CD1c-positive myeloid dendritic cell (primary cell): ENCODE data around the gene F12.

Source experiments
- DNase-seq: peaks from one replicate; pipeline ENCODE4 v3.0.0-alpha.2; 2016; ENCODE audit errors: extremely low spot score

F12 gene

DNA sequence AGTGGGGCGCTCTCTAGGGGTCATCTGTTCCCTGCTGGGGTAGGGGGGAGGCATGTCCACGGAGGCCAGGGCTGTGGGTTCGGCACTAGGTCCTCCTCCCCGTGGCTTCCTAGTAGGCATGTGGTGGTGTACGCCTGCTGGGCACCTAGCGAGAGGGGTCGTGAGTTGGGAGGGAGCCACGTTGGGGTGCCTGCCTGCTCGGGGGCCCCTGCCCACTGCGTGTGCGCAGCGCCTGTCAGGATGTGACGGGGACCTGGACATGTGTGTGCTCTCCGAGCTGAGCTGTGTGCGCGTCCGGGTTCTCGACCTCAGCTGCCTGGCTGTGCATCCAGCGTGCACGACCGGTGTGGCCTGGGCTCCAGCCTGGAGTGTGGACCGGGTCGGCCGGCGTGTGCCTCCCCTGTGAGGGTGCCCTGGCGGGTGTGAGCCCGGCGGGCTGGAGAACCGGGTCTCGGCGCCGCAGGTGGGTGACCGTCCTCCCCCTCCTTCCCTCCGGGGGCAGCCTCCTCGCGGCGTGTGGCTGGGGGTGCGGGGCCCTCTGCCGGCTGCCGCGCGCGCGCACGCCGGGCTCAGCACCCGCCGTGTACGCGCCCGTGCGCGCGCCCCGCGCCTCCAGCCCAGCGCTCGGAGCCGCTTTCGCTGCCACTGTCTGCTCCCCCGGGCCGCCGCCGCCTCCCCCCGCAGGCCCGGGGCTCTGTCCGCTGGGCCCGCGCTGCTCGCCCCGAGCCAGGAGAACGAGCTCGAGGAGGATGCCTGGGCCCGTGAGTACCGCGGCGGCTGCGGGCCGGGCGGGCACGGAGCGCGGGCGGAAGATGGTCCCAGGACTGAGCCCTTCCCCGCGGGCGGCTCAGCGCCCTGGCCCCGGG is 37.1 kb upstream of the F12 start, which contains the start of gene PRR7:
PRR7 (plus strand) TSS at position 615 of the 866 bp plus-strand sequence. CDS start 8,254 bp downstream, outside the sequence.
- peak; percentile 71 for DNase-seq

DNA sequence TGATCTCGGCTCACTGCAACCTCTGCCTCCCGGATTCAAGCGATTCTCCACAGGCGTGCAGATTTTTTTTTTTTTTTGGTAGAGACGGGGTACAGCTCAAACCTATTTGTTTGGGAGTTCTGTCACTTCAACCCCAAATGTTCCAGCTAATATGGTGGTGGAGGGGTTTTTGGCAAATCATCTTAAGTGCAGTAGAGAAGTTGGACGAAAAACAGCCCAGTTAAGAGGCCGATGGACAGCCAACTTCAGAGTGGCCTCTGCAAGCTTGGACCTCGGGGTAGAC is 36.5 kb upstream of the F12 start:
- no peak for DNase-seq

DNA sequence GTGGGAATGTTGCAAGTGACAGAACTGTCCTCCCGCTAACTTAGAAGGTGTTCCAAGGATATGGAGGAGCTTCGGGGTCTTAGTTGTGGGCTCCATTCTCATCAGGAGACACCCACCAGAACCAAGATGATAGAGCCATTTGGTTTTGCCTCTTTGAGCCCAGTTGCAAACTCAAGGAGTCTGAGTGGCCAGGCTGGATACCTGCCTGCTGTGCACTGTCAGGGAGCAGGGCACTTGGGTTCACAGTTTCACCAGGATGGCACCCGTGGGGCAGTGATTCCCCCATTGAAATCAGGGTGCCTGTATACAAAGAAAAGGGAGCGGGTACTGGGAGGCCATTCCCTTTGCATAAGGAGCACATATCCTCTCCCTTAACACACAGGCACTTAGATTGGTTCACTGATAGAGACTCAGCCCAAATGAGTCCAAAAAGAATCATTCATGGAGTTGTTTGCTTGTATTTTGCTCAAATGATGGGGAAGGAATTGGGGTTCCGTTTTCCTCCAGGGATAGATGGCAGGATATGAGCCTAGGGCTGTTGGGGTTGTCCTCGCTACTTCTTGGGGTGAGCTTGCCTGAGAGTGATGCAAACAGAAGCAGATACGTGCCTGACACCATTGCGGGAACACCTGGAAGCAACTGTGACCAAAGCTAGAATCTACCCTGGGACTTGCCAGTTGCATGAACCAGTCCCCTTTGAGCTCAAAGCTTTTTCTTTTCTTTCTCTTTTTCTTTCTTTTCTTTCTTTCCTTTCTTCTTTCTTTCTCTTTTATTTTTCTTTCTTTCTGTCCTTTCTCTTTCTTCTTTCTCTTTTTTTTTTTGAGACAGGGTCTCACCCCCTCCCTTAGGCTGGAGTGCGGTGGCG is 35.9 kb upstream of the F12 start:
- DNase-seq = no peak

DNA sequence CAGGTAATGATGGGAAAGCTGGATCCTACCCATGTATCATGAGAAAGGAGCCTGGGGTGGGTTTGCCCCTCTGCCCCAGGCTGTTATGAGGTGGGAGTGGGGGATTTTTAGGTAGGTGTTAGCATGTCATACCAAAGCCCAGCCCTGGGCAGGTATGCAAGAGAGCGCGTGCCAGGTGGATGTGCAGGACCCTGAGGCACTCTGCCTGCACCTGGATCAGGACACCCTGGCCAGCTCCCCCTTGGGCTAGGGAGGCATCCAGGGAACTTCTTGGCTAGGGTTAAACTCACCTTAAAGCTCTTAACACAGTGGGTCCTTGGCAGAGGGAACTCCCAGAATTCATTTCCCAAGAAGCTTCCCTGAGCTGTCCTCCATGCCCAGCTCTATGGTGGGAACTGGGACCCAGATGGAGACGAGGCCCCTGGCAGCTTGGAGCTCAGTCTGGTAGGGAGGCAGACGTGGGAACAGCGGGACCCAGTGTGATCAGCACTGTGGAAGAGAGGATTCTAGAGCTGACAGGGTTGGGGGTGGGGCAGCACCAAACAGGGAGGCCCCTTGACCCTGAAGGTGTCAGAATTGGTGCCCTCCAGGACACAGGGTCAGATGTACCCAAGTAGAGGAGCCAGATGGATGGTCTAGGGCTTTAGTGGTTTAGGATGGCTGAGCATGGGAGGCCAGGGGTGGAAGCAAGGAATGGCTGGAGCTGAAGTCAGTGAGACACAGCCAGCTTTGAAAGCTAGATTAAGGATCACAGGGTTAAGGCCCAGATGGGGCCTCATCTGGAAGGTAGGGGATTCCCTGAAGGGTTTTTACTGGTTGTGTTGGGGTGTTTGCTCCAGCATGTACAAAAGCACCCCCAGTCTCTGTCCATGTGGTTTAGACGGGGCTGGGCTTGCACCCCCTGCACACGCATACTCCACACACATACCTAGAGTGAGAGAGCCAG is 35.0 kb upstream of the F12 start:
- no peak for DNase-seq

DNA sequence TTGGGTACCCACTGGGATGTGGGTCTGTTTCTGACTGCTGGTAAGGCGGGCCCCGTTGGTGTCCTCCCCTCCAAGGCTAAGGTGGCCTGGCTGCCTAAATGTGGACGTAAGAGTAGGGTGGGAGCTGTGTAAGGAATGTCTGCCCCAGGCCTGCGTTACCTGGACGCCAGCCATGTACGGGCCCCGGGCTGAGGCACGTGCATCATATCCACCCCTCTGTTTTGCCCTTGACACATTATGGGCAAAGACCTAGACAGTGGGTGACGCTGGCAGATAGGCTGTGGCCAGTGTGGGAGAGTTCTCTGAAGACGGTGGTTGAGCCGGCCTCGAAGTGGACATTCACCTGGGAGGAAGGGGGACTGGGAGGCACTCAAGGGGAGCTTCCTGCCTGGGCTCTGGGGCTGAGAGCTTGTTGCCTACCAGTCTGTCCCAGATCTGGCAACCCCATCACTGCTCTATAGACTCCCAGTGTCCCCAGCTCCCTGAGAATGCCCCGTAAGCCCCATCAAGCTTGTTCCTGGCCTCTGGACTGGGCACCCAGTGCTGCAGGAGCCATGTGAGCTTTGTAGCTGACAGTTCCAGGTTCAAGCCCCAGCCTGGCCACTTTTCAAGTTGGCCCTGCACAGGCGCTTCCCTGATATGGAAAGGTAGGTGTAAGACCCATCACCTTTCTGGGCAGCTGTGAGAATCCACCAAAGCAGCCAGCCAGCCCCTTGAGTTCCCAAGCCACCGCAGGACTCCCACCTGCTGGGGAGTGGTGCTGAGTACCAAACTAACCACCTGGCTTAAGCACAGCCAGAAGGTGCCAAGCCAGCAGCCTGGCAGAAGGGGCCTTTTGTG is 34.0 kb upstream of the F12 start:
- no peak for DNase-seq

DNA sequence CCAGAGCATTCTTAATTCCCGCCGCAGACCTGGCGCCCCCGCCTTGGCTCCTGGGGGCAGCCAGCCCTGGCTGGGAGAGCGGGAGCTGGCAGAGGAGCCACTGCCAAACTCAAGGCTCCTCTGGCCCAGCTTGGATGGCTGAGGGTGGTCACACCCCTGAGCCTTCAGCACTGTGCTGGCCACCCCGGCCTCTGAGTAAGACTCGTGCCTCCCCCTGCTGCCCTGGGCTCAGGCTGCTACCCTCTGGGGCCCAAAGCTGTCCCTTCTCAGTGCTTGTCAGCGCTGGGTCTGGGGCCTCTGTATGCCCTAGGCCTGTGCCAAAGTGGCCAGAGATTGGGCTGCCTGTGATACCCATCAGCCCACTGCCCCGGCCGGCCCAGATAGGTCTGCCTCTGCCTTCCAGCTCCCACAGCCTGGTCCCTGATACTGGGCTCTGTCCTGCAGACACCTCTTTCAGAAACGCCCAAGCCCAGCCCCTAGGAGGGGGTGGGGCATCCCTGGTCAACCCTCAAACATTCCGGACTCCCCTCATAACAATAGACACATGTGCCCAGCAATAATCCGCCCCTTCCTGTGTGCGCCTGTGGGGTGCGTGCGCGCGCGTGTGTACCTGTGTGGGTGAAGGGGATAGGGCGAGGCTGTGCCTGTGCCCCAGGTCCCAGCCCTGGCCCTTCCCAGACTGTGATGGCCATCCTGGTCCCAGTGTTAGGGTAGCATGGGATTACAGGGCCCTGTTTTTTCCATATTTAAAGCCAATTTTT is 32.9 kb upstream of the F12 start:
- DNase-seq = no peak

DNA sequence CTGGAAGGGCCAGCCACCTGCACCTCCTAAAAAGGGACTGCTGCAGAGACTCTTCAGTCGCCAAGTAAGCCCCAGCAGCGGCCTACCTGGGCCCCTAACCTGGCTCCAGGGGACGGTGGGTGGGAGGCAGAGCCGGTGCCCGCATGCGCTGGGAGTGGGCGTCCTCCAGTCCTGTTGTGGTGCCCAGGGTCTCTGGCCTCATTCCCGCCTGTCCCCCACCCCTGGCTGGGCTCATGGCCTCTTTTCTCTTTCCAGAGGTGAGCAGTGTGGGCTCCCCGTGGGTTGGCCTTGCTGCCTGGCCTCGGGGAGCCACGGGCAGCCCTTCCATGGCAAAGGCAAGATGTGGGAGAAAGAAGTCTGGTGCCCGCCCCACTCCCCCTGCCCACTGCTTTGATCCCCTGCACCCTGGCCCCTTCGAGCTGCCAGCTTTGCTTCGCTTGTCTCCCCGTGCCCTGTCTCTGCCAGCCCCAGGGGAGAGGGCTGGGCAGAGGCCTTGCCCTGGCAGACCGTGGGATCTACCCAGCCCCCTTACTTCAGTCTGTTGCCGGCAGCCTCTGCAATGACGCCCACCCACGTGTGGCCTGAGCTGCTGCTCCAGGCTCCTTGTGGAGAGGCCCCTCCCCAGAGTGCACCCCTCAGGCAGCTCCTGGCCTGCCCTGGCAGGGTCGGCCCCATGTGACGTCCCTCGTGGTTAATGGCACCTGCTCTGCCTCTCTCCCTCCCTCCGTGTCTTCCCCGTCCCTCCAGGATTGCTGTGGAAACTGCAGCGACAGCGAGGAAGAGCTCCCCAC is 31.8 kb upstream of the F12 start:
- DNase-seq = no peak

DNA sequence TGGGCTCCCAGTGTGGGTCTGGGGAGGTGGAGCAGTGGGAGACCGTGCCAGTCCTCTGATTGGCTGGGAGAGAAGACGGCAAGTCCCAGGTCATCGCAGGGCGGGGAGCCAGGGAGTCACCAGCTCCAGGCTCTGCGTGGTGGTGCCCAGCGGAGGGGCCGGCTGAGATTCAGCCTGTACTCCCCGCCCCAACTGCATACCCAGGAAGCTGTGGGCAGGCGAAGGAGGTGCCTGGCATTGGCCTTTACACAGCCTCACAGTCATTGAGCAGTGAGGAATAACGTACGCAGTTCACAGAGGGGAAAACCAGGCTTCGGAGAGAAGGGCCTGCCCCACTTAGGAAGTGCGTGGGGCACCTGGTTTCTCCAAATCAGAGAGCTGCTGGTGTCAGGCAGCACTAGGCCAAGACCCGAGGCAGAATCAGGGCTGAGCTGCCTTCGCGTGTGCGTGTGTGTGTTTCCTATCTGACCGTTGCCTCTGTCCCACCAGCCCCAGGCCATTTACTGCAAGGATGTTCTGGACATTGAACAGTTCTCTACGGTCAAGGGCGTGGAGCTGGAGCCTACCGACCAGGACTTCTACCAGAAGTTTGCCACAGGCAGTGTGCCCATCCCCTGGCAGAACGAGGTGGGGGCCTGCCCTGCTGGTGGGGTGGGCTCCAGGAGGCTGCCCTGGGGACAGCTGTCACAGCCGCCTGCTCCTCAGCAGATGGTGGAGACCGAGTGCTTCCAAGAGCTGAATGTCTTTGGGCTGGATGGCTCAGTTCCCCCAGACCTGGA is 31.0 kb upstream of the F12 start:
- DNase-seq = no peak

DNA sequence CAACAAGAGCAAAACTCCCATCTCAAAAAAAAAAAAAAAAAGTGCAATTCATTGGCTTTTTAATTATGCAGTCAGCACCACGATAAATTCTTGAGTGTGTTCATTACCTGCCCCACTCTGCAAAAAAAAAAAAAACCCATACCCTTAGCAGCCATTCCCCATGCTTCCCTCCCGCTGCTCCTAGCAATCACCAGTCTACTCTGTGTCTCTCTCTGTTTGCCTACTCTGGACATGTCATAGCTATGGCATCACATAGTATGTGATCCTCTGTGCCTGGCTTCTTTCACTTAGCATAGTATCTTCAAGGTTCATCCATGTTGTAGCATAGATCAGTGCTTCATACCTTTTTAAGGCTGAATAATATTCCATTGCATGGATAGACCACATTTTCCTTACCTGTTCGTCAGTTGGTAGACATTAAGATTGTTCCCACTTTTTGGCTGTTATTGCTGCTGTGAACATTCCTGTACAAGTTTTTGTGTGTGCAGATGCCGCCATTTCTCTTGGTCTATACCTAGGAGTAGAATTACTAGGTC is 30.2 kb upstream of the F12 start:
- no peak for DNase-seq

DNA sequence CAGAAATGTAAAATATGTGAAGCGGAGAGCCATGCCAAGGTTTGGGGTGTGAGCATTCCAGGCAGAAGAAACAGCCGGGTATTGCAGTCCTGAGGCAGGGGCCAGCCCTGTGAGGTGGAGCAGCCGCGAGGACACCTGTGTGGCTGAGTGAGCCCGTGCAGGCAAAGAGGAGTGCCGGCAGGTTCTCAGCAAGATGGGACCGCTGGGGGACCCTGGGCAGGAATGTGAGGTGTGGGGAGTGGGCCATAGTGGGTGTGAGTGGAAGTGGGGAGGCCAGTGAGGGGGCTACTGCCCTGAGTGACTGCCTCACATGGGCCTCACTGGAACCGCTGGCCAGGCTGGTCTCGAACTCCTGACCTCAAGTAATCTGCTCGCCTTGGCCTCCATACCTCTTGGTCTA is 29.1 kb upstream of the F12 start:
- no peak for DNase-seq

DNA sequence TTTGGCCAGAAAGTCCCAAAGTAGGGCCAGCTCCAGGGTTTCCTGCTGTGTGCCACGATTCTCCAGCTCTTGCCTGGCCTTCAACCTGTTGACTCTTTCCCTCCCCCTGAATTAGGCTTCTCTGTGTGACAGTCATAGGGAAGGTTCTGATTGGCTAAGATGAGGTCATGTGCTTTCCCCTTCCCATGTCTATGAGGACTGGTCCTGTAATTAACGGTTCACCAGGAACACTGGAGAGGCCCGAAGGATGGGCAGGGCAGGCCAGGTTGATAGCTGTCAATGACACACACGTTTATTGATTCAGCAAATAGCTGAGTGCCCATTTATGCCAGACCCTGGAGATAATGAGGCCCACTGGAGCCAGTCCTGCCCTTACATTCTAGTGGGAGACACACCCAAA is 28.3 kb upstream of the F12 start:
- DNase-seq = no peak

DNA sequence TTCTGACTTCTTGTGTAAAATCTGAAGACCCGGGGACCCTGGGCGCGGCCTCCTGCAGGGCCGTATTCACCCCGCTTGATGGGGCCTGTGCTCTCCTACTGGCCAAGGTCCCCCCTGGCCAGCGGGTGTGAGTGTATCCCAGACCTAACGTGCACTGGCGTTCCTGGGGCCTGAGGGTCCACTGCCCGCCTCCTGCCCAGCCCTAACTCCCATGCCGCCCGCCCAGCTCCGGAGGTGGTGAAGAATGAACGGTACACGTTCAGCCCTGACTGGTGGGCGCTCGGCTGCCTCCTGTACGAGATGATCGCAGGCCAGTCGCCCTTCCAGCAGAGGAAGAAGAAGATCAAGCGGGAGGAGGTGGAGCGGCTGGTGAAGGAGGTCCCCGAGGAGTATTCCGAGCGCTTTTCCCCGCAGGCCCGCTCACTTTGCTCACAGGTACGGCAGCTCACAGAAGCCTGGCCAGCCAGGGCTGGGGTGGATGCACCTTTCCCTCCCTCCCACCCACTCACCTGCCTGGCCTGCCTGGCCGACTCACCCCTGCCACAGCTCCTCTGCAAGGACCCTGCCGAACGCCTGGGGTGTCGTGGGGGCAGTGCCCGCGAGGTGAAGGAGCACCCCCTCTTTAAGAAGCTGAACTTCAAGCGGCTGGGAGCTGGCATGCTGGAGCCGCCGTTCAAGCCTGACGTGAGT is 26.6 kb upstream of the F12 start:
- DNase-seq = no peak

DNA sequence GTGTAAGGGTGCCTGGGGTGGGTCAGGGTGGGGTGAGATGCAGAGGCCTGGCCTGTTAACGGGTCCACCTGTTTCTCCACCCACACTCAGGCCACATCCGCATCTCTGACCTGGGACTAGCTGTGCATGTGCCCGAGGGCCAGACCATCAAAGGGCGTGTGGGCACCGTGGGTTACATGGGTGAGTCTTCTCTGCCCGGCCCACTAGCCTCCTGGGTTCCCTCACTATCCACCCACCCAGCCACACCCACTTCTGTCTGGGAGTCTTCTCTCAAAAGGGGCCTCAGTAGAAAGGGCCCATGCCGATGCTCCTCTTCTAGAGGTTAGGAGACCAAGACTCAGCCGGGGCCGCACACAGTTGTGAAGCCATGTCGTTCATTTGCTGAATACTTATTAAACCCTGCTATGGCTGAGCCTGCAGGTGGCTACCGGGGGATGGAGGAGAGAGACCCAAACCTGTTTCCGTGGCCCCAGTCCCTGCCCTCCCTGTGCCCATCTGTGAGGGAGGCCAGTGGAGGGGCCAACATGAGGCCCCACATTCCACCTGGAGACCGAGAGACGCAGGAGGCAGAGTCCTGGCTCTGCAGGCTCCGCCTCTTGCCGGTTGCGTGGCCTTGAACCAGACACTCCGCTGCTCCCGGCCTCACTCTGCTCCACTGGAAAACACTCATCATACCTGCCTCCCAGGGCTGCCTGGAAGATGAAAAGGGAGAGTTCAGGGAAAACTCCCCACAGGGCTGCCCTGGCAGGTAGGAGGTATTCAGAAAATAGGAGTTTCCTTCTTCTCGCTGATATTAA is 25.8 kb upstream of the F12 start:
- no peak for DNase-seq

DNA sequence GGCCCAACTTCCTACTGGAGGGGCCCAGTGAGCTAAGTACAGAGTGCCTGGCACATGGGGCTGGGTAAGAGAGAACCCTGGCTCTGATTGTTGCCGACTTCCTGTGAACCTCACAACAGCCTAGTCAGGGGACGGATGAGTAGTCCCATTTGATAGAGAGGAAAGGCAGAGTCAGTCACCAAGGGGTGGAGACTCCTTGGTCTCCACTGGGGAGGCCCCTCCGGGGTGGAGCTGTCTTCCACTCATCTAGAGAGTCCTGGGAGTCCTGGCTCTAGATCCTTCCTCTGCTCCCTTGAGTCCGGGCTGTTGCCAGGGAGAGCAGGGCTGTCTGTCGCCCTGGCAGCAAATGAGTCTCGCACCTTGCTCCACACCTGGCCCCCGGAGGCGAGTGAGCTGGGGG is 25.1 kb upstream of the F12 start:
- no peak for DNase-seq

DNA sequence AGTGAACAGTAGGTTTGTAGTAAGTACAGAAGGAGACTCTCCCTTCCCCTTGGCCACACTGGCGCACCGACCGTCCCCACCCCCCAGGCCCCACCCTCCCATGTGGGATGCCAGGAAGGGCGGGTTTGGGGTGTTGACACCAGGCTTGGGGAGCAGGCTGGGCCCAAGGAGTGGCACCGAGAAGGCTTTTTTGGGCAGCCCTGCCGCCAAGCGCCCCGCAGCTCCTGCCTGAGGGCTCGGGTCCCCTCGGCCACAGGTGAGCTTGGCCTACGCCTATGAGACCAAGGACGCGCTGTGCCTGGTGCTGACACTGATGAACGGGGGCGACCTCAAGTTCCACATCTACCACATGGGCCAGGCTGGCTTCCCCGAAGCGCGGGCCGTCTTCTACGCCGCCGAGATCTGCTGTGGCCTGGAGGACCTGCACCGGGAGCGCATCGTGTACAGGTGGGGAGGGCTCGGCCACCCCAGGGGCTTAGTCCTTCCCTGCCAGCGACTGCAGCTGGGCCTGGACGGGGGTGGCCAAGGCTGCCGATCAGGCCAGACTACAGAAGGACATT is 24.4 kb upstream of the F12 start:
- no peak for DNase-seq

DNA sequence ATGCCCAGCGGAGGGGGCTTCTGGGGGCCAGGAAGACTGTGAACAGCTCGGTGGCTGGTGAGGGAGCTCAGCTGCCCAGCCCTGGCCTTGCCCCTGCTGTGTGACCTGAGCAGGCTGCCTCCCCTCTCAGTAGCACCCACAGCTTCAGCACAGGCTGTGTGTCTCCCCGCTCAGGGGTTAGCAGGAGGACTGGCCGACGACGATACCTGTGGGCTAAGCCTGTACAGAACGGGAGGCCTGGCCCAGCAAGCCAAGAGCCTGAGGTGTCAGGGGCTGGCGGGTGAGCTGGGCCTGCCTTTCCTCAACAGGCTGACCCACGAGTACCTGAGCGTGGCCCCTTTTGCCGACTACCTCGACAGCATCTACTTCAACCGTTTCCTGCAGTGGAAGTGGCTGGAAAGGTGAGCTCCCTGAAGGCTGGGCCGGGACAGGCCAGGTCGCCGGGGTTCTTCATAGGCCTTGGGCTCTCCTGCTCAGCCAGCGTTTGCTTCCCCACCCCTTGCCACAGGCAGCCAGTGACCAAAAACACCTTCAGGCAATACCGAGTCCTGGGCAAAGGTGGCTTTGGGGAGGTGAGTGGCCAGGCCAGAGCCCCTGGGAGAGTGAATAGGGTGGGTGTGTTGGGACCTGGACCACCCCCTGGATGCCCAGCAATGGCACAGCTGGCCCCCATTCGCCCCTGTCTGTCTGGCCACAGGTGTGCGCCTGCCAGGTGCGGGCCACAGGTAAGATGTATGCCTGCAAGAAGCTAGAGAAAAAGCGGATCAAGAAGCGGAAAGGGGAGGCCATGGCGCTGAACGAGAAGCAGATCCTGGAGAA is 23.7 kb upstream of the F12 start:
- DNase-seq = no peak
